OCI-LY1 (cell line): Measurements from ENCODE around the gene LARGE2.

Source experiments
- EZH2 ChIP-seq: fragments of 200-600 bp; sonication (generic), shearing (Covaris generic); IDR thresholded peaks from 2 replicates; pipeline ENCODE4 v1.8.0; 2017; ENCODE audit warnings: borderline replicate concordance, mixed run types, mild to moderate bottlenecking, antibody characterized with exemption, low read length, moderate library complexity, mixed read lengths
- TF ChIP-seq, protein P1 (sequence below): fragments of 200-600 bp; sonication (generic), shearing (Covaris generic); IDR thresholded peaks from 2 replicates; pipeline ENCODE4 v1.5.1; 2017; ENCODE audit warnings: mild to moderate bottlenecking, antibody characterized with exemption, low read length, moderate library complexity, mixed read lengths

DNA sequence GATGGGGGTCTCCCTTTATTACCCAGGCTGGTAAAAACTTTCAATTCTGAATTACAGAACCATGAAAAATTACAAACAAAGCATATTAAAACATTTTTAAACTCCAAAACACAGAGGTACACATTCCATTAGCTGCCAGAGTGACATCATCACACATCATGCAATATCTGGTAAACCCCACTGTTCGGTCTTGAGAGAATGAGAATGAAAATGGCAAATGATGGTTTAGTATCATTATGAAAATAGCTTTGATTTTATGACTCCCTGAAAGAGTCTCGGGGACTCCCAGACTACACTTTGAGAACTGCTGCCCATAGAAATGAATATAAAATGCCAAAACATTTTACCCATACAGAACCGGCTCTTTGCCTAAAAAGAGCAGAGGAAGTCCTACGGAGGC lies 18.8 kb downstream of the LARGE2 start:
- TF ChIP-seq, protein P1, sequence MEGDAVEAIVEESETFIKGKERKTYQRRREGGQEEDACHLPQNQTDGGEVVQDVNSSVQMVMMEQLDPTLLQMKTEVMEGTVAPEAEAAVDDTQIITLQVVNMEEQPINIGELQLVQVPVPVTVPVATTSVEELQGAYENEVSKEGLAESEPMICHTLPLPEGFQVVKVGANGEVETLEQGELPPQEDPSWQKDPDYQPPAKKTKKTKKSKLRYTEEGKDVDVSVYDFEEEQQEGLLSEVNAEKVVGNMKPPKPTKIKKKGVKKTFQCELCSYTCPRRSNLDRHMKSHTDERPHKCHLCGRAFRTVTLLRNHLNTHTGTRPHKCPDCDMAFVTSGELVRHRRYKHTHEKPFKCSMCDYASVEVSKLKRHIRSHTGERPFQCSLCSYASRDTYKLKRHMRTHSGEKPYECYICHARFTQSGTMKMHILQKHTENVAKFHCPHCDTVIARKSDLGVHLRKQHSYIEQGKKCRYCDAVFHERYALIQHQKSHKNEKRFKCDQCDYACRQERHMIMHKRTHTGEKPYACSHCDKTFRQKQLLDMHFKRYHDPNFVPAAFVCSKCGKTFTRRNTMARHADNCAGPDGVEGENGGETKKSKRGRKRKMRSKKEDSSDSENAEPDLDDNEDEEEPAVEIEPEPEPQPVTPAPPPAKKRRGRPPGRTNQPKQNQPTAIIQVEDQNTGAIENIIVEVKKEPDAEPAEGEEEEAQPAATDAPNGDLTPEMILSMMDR: no peak
- no peak for TF ChIP-seq EZH2
